GM10847 (cell line): ENCODE measurements around the gene KCNE4.

Experiments
- POLR2A ChIP-seq: IDR thresholded peaks from 2 replicates; pipeline ENCODE4 v1.6.1; 2011; ENCODE audit not compliant: insufficient read length; ENCODE audit errors: extremely low read depth

KCNE4 gene

GRCh38 chr2:223065107-223065506 is 13.1 kb downstream of the KCNE4 start:
- no peak for TF ChIP-seq POLR2A

GRCh38 chr2:223066721-223067120 is 14.7 kb downstream of the KCNE4 start:
- no peak for TF ChIP-seq POLR2A

- no peak for TF ChIP-seq POLR2A
Observed at GRCh38 chr2:223068071-223068470, 16.1 kb downstream of the KCNE4 start.

DNA sequence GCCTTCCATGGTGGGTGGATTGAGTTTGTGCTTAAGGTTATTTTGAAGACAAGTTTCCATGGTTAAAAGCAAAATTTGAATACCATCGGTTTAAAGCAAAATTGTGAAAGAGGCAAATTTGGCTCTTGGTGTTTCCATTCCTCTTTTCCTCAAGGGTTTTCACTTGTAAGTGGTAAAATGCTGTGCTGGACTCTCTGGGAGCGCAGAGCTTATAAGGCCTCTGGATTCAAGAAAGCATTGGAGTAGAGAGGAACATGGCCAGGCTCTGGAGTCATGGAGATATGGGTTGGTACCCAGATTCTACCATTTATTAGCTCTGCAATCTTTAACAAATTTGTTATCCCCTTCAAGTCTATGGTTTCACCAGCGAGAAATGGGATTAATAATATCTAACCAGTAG is 17.5 kb downstream of the KCNE4 start:
- TF ChIP-seq POLR2A = no peak

DNA sequence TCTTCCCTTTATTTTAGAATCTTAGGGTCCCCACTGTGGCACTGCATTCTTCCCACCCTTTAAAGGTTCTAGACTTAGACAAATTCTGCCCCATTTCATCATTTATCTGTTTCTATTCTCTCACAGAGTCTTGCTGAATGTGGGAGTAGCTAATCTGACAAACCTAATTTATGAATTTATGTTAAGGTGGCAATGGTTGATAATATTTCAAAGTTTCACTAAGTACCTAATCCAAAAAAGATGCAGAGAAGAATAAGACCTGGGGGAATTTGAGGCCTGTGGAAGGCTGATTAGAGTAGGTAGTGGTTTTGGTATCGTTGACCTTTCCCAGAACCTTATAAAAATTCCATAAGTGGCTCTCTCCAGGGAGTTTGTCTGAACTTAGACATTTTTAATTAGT is 18.0 kb downstream of the KCNE4 start:
- TF ChIP-seq POLR2A = no peak

DNA sequence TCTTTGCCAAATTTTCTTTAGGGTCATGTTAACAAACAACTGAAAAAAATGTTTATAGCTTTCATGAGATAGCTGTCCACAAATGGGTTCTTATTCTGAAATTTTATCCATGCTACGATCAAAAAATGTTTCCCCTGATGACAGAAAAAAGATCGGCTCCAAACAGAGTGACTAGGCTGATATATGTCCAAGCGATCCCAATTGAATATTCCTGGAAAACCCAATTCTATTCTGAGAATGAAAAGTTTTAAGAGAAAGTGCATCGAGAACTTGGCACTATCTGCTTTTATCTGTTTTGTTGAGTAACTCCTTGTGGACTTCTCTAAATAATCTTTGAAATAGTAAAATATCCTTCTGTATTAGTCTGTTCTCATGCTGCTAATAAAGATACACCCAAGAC is 19.1 kb downstream of the KCNE4 start:
- TF ChIP-seq POLR2A = no peak

DNA sequence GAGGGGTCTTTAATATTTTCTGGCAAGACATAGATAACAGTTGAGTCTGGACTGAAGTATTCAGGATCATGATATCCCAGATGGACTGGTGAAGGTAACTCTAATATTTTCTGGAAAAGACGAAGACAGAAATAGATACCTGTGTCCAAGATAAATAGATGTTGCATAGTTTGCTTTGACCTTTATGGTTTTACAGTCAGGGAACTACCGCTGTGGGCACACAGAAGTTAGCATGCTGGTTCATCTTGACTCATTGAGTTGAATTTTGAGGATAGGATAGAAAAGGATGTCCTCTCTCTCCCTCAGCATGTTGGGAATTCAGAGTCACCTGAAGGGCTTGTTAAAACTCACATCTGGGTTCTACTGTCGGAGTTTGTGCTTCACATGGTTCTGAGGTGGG is 20.8 kb downstream of the KCNE4 start:
- no peak for TF ChIP-seq POLR2A

DNA sequence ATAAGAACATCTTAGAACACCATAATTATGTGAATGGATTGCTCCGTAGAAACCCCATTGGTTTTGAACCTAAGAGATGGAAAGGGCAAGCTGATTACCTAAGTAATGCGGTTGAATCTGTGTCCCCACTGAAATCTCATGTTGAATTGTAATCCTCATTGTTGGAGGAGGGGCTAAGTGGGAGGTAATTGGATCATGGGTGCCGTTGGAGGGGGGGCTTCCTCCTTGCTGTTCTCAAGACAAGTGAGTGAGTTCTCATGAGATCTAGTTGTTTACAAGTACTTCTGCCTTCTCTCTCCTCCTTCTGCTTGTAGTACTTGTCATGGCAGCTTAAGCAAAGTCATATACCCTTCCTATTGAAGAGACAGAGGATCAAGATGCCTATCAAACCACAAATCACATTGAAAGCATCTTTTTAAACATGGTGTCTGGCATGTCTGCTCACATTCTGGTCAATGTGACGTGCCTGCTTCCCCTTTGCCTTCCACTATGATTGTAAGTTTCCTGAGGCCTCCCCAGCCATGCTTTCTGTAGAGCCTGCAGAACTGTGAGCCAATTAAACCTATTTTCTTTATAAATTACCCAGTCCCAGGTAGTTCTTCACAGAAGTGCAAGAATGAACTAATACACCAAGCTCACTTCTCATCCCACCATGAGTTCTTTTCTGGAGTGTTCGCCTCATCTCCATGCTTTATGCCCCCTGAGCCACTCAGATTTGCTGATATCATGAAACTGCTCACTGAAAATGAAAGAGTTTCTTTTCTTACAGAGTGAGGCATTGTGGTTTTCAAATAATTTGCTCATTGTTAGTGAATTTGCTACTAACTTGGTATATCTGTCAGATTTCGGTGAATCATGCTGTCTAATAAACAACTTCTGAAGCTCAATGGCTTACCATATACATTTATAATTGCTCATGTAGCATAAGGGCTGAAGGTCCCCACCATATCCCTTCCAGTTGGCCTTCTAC is 23.6 kb downstream of the KCNE4 start:
- no peak for TF ChIP-seq POLR2A

DNA sequence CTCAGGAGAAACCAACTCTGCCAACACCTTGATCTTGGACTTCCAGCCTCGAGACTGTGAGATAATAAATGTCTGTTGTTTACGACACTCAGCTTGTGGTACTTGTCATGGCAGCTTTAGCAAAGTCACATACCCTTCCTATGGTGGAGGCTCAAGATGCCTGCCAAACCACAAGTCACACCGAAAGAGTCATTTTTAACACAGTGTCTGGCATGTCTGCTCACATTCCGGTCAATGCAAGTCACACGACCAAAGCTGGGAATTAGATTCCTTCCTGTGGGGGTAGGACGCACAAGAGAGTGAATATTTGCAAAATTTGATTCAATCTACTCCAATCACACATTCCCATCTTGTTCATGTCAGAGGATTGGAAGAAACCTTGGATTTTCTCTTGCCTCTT is 24.6 kb downstream of the KCNE4 start:
- no peak for TF ChIP-seq POLR2A

GRCh38 chr2:223078482-223078881 is 26.5 kb downstream of the KCNE4 start:
- no peak for TF ChIP-seq POLR2A

- no peak for TF ChIP-seq POLR2A
Observed at GRCh38 chr2:223079378-223079777, 27.4 kb downstream of the KCNE4 start.

GRCh38 chr2:223079925-223080324 is 27.9 kb downstream of the KCNE4 start:
- TF ChIP-seq POLR2A = no peak

DNA sequence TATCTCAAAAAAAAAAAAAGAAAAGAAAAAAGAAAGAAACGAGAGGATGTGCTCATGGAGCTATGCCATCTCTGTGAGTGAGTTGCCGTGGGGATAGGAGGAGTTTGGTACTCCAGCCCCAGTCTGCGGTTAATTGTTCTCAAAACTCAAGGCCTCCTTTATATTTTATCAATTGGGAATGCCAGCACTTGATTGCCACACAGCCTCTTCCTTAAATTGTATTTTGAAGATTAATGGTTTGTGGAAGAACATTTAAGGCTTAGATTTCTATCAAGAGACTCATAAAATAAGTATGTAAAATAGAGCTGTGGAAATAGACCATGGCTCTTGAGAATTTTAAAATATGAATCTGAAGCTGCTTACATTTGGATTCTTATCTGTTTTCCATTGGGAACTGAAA is 29.8 kb downstream of the KCNE4 start:
- no peak for TF ChIP-seq POLR2A

GRCh38 chr2:223082706-223083105 is 30.7 kb downstream of the KCNE4 start:
- TF ChIP-seq POLR2A = no peak

DNA sequence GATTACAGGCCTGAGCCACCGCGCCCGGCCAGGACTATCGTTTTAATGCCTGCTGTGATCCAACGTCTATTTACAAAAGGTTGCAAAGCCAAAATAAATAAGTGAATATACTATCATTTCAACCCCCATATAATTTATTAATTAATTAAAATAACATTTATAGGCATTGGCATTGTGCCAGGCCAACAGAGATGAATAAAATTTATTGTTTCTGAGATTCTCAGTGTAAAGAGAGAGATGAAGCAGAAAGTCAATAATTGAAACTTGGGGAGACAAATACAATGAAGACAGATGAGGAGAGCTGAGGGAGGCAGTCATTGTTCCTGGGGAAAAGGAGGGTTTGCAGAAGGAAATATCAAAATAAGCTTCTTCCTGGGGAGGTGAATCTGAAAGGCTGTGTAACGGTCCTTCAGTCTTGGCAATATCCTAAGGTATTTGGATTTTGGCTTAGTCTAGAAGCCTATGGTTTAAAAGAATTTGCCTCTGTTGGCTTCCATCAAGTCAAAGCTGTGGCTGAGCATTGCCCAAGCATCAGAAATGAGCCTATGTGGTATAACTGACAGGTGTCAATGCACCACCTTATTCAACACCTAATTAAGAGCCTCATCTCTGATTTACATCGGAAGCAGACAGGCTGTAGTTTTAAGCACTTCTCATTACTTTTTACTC is 31.5 kb downstream of the KCNE4 start:
- no peak for TF ChIP-seq POLR2A

DNA sequence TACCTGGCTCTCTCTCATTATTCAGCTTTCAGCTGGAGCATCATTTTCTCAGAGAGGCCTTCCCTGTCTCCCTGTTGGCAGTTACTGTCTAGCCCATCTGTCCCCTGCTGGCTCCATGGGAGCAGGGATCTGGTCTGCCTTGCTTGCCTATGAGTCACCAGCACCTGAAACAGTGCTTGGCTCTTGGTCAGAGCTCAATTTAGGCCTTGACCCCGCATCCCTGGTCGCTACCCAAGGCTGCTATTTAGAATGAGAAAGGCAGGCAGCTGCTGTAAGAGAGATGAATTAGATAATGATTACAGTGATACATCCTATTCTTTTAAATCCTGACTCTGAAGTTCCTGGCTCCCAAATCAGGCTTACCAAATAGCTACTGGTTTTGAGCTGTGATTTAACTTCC is 32.9 kb downstream of the KCNE4 start:
- no peak for TF ChIP-seq POLR2A
